Left forelimb (tissue), 1 donor: ENCODE measurements around the gene ACOX3.

Experiments used
- DNase-seq: peaks from one replicate; pipeline ENCODE4 v3.0.0-alpha.2; 2018; ENCODE audit warnings: low spot score

The ACOX3 gene

DNA sequence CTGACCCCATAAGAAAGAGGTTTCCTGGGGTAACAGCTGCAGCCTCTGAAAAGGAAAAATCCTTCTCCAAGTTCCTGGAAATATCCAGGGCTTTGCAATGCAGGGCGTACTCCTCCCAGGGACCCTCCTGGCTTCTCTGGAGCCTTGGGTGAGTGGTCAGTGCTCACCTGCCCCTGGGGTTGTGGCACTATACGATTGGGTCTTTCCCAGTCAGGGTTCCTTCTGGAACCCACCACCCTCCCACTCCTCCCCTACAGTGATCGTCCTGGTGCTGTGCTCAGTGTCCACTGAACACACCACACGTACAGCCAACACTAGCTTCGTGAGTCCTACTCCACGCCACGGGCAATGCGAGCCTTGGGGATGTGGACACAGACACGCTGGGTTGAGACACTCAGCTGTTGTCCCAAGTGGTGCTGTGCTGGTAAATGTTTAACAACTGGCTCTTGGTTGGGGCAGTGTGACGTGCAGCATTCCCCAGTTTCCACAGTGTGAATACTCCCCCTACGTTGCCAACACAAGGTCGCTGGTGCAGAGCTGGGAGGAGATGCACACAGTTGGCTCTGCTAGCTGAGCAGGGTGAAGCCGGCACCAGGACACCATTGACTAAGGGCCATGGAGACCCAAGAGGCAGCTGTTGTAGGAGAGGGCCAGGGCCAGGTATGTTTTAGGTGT is 105.6 kb downstream of the ACOX3 start:
- DNase-seq, result peak; percentile 59

DNA sequence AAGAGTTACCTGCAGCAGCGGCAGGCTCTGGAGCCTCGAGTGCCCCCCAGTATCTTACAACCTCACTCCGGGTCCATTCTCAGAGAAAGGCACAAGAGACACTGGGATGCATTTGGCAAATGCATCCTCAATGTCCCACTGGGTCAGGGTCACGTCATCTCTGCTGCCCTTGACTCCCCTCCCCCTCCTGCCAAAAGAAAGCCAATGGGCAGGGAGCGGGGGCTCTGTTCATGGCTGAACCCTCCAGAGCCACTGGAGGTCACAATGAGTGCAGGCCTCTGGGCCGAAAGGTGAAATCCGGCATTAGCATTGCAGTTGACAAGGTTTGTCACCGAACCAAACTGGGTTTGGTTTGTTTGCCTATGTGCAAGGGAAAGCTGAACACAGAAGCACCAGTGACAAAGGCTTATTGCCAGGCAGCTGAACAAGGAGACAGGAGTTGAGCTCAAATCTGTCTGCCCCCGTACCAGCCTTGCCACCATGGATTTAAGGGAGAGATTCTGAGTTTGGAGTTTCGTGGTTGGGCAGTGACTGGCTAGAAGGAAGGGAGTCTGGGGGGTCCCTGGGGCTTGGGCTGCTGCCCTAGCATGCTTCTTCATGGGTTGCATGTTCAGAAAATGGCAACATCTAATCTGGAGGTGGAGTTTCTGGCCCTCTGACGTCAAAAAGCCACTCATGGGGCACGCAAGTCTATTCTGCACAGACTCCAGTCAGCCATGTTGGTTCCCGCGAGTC is 106.6 kb downstream of the ACOX3 start:
- peak; percentile 41 for DNase-seq

DNA sequence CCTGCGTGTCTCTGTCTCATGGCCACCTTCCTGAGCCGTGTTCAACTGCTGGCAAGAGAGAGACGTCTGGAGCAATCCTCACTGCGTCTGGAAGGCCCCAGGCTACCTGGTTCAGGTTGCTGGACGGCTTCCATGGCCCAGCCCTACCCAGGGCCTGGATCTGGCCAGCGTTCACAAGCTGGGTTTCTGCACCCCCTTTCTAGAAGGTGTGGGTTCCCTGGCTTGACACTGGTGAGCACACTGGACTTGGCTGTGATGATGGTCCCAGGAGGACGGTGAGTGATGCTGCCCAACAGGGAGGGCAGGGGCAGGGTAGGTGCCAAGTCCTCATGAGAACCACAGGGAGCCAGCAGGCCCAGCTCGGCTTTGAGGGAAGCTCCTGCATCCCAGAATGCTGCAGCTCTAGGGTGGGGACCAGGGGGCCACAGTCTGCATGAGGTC is 107.6 kb downstream of the ACOX3 start:
- DNase-seq, result peak; percentile 60

DNA sequence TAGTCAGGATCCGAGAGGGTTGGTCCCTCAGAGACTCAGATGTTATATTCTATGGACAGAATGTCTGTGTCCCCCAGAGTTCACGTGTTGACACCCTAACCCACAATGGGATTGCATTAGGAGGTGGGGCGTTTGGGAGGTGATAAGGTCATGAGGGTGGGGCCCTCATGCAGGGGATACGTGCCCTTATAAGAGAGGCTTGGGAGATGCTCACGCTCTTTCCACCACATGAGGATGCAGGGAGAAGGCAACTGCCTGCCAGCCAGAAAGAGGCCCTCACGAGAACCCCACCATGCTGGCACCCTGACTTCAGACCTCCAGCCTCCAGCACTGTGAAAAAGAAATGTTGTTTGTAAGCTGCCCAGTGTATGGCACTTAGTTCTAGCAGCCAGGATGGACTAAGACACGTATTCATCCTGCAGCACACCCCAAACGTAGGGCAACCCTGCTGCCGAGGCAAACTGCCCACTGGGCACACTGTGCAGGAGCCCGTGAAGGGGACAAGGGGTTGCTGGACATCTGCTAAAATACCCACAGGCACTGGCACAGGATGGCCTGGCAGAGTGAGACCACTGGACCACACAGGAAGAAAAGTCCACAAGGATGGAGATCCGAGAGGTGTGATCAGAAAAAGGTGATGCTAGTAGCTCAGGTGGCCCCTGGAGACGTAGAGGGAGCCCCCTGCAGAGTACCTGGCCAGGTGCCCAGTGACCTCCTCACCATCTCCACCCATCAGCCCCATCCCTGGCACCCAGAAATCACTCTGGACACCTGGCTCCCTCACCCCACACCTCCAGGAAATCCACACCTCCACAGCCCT is 108.3 kb downstream of the ACOX3 start:
- DNase-seq, result no peak

DNA sequence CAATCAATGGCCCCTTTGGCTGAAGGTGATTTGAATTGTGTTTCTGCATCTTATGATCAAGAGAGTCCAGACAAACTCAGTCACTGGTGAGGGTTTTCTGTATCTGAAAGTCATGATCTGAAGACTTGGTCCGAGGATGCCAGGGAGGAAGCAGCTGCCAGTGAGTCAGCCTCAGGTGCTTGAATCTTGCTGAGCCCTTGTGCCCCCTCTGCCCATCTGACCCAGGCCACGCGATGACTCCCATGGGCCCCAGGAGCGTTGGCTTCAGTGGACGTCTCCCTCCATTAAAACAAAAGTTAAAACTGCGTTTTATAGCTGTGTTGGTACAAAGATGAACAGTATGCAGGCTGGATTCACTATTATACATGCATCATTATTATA is 109.0 kb downstream of the ACOX3 start:
- DNase-seq, result no peak

DNA sequence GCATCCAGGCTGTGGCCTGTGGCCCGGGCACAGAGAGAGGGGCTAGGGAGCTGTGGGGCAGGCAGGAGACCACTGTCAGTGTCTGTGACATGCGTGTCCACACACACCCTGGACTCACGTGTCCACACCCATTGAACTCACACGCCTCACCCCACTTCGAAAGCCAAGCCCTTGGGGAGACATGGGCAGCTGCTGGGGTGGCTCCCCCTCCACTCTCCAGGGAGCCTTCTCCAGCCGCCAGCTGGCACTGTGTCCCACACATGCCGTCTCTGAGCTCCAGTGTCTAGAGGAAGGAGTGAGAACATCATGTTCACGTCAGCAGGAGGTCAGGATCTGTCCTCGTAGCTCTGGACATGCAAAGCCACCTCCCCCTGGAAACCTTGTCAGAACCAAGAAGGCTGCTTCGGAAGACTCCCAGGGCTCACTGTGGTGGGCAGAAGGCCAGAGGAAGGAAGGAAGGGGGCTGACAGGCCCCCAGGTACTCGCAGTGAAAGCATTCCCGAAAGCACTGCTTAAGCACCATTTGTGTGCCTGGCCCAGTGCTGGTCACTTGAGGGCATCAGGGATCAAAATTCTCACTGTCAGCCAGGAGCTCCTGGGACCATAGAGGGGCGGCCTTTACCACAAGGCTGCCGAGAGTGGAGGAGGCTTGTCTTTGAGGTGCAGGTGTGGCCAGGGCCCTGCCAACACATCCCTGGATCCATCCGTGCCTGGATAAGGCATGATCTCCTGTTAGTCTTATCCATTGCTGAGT is 109.5 kb downstream of the ACOX3 start:
- DNase-seq, result peak; percentile 59

DNA sequence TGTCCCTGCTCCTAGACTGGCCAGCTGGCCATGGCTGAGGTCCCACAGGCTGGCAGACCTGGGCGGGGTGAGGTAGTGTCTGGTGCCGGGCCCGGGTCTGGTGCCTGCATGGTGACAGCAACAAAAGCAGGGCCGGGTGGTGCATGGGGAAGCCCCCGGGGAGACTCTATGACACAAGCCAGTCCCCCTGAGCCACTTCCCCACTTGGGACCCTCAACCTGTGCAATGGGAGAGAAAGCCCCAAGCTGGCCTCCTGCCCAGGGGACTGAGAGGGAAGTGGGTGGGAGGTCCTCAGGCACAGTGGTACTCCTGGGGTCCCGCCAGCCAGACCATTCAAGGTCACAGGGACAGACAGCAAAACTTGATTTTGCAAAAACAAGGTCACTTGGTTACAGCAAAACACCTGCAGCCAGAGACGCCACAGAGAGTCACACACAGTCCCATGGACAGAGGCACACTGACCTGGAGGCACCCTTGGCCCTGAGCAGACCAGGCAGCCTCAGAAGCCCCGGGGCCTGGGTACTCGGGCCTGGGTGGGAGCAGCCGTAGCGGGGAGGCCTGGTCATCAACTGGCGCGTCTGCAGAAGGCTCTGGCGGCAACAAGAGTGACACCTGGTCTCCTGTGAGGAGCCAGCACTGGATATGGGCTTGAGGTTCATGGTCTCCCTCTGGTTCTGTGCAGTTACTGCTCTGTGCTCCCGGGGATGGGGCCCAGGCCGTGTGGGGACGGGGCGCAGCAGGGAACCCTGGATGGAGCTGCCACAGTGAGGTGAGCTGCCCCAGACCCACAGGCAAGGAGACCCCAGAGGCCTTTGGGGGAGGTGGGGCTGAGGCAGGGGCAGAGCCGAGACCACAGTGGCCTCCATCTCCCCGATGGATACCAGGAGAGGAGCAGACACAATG is 110.4 kb downstream of the ACOX3 start:
- peak; percentile 60 for DNase-seq

DNA sequence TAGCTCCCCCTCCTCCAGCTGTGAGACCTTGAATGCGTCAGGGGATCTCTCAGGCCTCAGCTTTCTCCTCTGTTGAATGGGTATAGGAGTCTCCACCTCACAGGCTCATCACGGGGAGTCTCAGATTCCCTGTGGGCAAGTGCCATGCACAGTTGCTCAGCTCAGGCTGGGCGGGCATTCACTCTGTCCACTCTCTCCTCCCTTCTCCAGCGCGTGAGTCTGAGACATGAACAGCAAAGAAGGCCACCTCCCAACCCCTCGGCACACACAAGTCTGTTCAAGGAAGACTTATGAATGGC is 111.0 kb downstream of the ACOX3 start:
- DNase-seq, result no peak

DNA sequence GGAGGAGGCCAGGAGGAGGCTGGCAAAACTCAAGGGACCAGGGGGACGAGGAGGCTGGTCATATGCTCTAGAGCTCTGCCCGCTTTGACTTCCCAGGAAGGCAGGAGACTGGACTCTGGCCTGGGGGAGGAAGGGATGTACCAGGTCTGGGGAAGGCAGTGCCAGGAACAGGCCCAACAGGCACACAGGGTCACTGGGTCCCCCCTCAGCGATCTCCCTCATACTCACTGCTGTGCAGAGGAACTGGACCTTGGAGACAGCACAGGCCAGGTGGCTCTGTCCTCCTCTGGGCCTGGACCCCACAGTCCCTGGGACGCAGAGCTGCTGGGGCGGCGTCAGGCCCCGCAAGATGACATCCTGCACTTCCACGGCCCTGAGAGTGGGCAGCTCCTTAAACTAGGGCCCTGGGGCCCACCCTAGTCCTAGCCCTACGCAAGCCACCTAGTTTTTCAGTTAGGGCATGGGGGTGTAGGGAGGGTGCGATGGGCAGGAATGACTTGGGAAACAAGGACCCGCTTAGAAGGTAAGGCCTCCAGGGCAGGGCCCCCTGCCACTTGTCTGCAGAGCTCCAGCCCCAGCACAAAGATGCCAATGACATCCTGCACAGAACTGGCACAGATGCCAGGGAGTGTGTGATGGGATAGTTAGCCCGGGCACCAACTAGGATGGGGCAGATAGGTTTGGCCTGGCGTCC is 111.5 kb downstream of the ACOX3 start:
- peak; percentile 61 for DNase-seq

DNA sequence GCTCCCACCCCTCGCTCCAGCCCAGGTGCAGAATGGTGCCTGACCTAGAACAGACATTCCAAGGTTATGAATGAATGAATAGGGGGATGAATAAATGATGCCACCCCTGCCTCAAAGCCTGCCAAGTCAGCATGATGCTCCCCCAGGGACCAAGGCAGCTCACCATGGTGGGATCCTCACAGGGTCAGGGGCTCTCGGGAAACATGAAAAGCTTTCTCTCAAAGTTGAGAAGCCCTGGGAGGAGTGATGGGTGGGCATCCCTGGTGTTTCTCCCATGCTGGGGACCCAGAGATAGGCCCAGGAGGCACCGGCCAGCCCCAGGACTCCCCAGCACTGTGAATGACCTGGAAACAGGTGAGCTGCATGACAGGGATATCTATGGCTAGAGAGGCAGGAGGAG is 112.1 kb downstream of the ACOX3 start:
- no peak for DNase-seq

DNA sequence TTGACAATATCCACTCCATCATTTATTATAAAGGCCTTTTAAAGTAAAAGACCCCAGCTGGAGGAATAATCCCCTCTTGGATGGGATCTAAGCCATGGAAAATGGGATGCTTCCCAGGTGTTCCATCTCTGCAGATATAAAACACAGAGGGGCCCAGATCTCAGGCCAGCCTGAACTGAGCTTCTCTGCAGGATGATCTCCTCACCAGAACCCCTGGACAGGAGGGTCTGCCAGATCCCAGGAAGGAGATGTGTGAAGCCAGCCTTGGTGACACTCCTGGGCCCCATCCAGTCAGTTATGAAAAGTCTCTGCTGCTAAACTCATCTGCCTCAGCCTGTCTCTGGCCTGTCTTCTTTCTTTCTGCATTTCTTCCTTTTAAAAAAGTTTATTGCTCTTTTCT is 114.3 kb downstream of the ACOX3 start:
- peak; percentile 66 for DNase-seq

DNA sequence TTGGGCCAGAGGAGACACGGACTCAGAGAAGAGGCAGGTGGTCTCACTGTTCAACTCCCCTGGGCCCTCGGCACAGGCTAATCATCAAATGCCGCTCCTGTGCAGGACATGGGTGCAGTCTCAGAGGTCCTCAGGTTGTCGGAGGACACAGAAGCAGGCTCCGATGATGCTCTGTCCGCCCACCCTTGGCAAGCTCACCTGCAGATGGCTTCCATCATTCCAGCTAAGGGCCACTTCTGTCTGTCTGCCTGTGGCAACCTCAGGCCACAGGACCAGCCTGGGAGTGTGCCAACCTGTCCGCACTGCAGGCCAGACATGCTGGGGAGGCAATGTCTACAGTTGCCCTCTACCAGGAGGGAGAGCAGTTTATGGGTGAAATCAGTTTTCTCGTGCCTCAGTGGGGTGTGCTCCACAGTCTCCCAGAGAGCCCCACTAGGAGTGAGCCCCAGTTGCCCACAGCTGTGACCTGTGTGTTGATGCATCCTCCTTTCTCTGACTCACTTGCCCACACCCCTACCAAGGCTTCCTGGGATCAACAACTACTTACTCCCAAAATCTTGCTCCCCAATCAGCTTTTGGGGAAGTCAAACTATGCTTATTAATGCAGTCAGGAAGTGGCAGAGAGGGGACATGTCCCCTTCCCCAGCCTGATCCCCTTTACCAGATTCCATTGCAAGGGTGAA is 115.1 kb downstream of the ACOX3 start:
- peak; percentile 51 for DNase-seq

DNA sequence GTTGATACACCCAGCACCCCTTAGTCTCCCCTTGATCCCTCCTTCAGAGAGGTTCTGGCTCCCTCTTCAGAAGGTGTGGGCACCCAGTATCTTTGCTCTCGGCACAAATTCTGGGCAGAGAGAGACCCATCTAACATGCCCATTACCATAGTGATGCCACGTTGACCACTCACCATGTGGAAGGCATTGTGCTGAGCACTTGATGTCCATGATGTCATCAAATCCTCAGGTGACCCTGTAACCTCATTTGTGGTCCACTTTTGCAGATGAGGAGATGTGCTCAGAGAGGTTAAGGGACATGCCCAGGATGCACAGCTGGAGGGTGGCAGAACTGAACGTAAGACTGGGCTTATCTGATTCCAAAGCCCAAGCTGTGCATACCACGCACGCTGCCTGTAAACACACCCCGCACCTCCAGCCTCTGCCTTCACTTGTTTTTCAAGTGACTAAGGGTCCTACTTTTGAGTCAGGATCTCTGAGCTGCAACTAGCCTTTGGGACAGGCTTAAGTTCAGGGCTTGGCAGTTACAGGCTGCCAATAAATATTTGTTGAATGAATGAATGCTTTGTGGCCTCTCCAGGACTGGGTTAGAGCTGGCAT is 115.8 kb downstream of the ACOX3 start:
- DNase-seq, result no peak

DNA sequence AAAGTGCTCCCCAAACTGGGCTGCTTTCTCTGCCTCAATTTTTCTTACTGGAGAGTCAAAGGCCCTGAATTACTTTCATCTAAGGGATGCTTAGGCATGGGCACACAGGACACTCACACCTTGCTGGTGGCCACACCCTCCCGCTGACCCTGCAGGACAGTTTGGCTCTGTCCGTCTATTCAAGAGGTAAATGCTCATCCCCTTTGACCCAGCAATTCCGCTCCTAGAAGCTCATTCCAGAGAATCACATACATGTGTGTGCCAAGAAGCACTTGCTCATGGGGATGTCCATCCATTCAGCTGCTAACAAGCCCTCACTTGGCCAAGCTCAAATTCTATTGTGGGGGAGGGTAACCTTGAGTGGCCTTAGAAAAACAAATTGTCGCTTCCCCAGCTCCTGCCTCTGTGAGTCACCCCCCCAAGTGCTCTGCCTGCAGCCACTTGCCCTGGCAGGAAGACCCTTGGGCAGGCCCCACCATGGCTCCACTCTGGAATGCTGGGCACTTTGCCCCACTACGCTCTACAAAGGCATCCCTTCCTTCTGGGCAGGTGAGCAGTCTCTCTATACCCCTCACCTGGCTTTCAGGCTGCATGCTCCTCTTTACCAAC is 116.5 kb downstream of the ACOX3 start:
- DNase-seq, result no peak

DNA sequence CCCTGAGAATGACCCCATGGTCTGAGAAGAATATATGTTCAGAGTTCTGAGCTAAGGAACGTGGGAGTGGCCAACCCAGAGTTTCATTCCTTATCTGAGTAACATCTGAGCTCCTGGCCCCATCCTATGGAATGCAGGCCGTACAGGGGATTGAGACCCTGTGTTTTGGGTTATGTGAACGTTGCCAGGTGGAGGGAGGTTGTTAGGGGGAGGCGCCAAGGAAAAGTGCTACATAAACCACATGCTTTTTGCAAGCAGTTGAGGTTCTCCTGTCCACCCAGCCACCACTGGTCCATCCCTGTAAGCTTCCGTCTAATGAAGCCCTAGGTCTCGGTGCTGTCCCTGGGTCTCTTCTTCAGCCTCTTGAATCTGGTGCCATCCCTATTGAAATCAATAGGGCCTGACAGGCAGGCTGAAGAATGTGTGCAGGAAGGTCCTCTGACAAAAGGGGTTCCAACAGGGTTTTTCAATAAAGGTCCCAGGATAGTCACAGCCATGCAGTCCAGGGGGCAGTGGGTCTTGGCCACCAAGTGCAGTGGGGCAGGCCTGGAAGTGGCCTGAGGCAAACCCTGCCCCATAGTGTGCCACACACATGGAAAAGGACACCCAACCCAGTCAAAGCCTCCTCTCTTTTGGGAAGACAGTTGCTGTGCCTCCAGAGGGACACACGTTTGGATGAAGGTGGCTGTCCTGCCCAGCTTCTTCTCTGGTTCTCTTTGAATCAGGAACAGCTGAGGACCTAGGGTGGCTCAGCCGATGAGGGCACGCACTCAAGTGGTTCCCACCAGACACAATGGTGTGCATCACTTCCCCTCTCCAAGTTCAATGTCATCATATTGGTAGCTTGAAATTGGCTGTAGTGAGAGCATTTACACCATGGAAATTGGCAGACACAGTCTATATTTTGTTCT is 117.5 kb downstream of the ACOX3 start:
- DNase-seq, result peak; percentile 57

DNA sequence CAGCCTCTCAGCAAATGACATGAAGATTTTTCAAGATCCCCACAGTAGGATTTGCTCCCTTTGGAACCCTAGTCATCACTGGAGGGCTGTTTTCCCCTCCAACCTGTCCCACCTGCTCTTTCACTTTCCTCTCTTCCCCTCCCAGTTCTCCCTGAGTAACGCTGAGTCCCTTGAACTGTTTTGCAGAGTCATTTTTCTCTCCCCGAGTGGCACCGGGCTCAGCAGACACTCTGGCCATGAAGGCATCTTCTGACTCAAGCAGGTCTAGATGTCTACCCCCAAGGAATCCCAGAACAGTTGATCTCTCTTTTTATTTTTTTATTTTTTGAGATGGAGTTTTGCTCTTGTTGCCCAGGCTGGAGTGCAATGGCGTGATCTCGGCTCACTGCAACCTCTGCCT is 118.8 kb downstream of the ACOX3 start:
- DNase-seq, result peak; percentile 58

DNA sequence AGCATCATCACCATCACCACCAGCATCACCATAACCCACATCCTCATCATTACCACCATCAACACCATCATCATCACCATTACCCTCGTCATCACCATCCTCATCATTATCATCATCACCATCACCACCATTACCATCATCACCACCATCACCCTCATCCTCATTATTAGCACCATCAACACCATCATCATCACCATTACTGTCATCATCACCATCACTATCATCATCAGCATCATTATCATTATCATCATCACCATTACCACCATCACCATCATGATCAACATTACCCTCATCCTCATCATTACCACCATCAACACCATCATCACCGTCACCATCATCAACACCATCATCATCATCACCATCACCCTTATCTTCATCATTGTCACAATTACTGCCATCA is 119.3 kb downstream of the ACOX3 start:
- DNase-seq, result no peak

DNA sequence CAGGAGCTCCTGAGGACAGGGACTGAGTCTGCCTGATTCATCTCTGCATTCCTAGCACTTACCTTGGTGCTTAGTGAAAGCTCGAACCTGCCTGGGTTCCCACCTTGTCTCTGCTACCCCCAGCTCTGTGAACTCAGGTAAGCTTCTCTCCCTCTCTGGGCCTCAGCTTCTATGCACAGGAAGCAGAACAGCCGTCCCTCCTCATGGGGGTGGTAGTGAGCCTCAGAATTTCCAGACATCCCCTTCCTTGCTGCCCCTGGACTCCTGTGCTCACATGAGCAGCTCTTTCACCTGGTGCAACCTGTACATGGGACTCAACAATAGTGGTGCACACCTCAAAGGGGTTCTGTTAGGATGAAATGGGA is 120.2 kb downstream of the ACOX3 start:
- DNase-seq, result no peak
